DOHH2 (cell line): ENCODE results near the gene SDE2.

Experiments
- CTCF ChIP-seq: fragments of 200-600 bp; sonication (generic); IDR thresholded peaks from one replicate; pipeline ENCODE4 v1.5.1; 2014; ENCODE audit warnings: antibody characterized with exemption, mild to moderate bottlenecking, low read depth, low read length; ENCODE audit not compliant: poor library complexity, severe bottlenecking
- EZH2phosphoT487 ChIP-seq: fragments of 200-600 bp; sonication (generic); IDR thresholded peaks from 2 replicates; pipeline ENCODE4 v1.6.1; 2017; ENCODE audit warnings: borderline replicate concordance, mild to moderate bottlenecking, antibody characterized with exemption, low read length, moderate library complexity, mixed read lengths

- TF ChIP-seq CTCF (no peak), EZH2phosphoT487 (no peak)
Observed at GRCh38 chr1:225999912-226000337, 782 bp upstream of the SDE2 start.
